SU-DHL-6 (cell line): ENCODE measurements around the gene UBE2Q2.

Source experiments
- EZH2phosphoT487 ChIP-seq: fragments of 200-600 bp; sonication (generic), shearing (Covaris generic); conservative IDR thresholded peaks from 2 replicates; pipeline ENCODE4 v1.6.1; 2018; ENCODE audit warnings: mild to moderate bottlenecking, antibody characterized with exemption, low read length, moderate library complexity, mixed read lengths
- TF ChIP-seq, protein P1 (sequence below): fragments of 200-600 bp; sonication (generic); IDR thresholded peaks from one replicate; pipeline ENCODE4 v1.5.1; 2017; ENCODE audit warnings: antibody characterized with exemption, mild to moderate bottlenecking, low read length, moderate library complexity; ENCODE audit not compliant: insufficient read depth, poor library complexity, severe bottlenecking

DNA sequence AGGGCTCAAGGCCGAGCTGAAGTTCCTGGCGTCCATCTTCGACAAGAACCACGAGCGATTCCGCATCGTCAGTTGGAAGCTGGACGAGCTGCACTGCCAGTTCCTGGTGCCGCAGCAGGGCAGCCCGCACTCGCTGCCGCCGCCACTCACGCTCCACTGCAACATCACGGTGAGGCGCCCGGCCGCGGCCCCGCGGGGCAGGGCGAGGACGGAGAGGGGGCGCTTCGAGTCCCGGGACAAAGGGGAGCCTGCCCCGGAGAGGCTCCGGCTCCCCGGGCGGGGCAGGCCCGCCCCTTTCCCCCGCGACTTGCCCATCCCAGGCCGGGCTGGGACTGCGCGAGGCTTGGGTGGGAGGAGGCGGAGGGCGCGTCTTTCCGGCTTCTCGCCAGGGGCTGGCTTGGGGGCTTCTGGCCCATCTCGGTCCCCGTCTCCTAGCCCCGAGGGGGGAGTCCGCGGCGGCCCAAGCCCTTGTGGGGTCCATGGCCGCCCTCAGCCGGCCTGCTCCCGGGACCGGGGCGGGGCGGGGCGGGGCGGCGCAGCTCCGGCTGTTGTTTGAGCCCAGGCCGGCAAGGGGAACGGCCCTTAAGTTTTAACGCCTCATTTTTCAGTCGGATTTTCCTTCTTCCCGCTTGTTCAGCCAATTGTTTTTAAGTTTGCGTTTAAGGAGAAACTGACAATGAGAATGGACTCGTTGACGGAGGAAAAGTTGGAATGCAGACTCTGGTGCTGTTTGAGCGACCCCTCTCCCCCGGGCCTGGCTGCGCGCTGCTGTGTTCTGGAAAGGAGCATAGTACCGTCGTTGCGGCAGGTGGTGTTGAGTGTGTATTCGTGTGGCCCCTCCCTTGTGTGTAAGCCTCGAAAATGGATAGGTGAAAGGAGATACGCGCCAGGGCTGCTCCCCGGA, 683 bp downstream of the UBE2Q2 start:
- TF ChIP-seq, protein P1, sequence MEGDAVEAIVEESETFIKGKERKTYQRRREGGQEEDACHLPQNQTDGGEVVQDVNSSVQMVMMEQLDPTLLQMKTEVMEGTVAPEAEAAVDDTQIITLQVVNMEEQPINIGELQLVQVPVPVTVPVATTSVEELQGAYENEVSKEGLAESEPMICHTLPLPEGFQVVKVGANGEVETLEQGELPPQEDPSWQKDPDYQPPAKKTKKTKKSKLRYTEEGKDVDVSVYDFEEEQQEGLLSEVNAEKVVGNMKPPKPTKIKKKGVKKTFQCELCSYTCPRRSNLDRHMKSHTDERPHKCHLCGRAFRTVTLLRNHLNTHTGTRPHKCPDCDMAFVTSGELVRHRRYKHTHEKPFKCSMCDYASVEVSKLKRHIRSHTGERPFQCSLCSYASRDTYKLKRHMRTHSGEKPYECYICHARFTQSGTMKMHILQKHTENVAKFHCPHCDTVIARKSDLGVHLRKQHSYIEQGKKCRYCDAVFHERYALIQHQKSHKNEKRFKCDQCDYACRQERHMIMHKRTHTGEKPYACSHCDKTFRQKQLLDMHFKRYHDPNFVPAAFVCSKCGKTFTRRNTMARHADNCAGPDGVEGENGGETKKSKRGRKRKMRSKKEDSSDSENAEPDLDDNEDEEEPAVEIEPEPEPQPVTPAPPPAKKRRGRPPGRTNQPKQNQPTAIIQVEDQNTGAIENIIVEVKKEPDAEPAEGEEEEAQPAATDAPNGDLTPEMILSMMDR: no peak
- TF ChIP-seq EZH2phosphoT487: no peak
